HUES64 (cell line): ENCODE results near the gene TET3.

Experiments used
- H3K27ac ChIP-seq: 2 replicates; pipeline ENCODE4 v1.7.0; 2013; ENCODE audit warnings: low read depth, low read length, inconsistent platforms
- H3K27me3 ChIP-seq: 2 replicates; pipeline ENCODE4 v1.6.1; 2013; ENCODE audit warnings: mild to moderate bottlenecking, low read length; ENCODE audit not compliant: insufficient read depth
- H3K36me3 ChIP-seq: 2 replicates; pipeline ENCODE4 v1.6.1; 2013; ENCODE audit warnings: mild to moderate bottlenecking, low read length; ENCODE audit not compliant: insufficient read depth
- H3K4me1 ChIP-seq: 2 replicates; pipeline ENCODE4 v1.6.1; 2013; ENCODE audit warnings: mild to moderate bottlenecking, low read length, moderate library complexity; ENCODE audit not compliant: insufficient read depth
- H3K4me3 ChIP-seq: 2 replicates; pipeline ENCODE4 v1.5.1; 2013; ENCODE audit warnings: mild to moderate bottlenecking, low read length, moderate library complexity
- H3K9ac ChIP-seq: 2 replicates; pipeline ENCODE4 v1.6.1; 2013; ENCODE audit warnings: mild to moderate bottlenecking, low read depth, low read length
- H3K9me3 ChIP-seq: 2 replicates; pipeline ENCODE4 v1.6.1; 2013; ENCODE audit warnings: low read depth, low read length; ENCODE audit not compliant: insufficient read depth
- WGBS: fragments of 150-250, 120-280 bp; methylation state at CpG from one replicate; pipeline ENCODE4 v1.1.7; 2013; ENCODE audit warnings: missing lambda C conversion rate; 5-methylcytosine and 5-hydroxymethylcytosine counted together

TET3 gene

DNA sequence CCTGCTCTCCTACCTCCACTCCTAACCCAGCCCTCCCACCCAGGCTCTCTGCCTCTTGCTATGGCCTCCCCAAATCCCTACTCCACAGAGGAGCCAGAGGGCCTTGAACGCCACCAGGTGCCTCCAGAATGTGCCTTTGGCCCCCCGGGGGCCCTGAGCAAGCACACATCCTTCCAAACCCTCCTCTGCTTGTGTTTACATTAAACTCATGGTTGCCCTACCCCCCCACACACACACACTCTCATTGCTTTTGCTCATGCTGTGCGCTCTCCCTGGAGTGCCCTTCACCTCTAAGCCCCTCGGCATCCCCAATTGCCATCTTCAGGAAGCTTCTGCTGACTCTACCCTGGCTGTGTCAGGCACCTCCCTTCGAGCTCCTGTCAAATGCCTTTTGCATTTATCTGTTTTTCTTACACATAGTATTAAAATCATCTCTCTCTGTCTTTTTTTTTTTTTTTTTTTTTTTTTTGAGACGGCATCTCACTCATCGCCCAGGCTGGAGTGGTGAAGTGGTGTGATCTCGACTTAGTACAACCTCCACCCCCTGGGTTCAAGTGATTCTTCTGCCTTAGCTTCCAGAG is 16.3 kb upstream of the TET3 start:
- no peak overlapping the region for H3K4me3 ChIP-seq
- no peaks in the 10 kb centered on the region for H3K36me3 ChIP-seq
- no peaks in the 10 kb centered on the region for H3K4me1 ChIP-seq
- 84% methylated on average over 8 of the region's 8 CpGs for WGBS
- H3K9me3 ChIP-seq, result no peaks in the 10 kb centered on the region
- H3K27ac ChIP-seq, result no peak overlapping the region
- no peaks in the 10 kb centered on the region for H3K27me3 ChIP-seq
- no peak overlapping the region for H3K9ac ChIP-seq

DNA sequence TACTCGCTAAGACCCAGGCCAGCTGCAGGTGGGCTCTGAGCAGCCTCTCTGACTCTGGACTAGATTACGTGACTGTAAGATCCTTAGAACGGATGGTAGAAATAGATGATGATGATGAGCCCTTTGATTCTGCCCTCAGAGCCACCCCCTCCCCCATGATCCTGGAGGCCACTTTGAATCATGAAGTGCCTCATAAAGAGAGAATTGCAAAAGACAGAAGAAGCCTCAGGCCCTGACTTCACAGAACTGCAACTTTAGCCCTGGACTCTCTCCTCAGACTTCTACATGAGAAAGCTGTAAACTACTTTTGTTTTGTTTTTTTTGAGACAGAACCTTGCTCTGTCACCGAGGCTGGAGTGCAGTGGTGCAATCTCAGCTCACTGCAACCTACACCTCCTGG is 15.4 kb upstream of the TET3 start:
- Histone ChIP-seq H3K27me3 (no peaks in the 10 kb centered on the region), H3K4me1 (no peaks in the 10 kb centered on the region), H3K9ac (no peak overlapping the region), H3K4me3 (no peak overlapping the region), H3K36me3 (no peaks in the 10 kb centered on the region), H3K9me3 (no peaks in the 10 kb centered on the region), H3K27ac (no peak overlapping the region)
- WGBS, result 92% methylated on average over 4 of the region's 4 CpGs

DNA sequence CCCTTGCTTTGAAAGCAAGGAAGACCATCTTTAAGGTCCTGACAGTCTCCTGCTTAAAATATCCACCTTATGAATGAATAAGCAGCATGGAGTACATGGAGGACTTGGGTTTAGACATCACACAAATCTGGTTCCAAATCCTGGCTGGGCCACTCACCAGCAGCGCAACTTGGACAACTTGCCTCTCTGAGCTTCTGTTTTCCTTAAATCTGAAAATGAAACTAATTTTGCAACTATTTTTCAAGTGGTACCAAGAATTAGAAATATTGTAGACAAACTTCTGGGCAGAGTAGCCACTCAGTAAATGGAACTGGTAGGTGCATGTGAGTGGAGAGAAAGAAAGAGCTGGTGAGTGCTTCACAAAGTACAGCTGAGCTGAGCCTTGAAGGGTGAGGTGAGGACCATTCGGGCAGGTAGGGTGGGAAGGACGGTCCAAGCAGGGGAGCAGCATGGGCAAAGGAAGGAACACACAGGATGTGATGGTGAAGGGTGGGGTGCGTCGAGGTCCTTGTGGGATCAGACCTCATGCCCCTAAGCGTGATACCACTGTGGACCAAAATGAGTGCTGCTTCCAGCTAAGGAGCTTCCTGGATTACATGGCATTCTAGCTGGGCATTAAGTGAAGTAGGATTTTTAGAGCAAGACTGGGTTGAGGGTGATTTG is 14.4 kb upstream of the TET3 start:
- Histone ChIP-seq H3K9ac (no peak overlapping the region), H3K27ac (no peak overlapping the region), H3K4me1 (no peaks in the 10 kb centered on the region), H3K36me3 (no peaks in the 10 kb centered on the region), H3K4me3 (no peak overlapping the region), H3K9me3 (no peaks in the 10 kb centered on the region), H3K27me3 (no peaks in the 10 kb centered on the region)
- 92% methylated on average over 6 of the region's 6 CpGs for WGBS

DNA sequence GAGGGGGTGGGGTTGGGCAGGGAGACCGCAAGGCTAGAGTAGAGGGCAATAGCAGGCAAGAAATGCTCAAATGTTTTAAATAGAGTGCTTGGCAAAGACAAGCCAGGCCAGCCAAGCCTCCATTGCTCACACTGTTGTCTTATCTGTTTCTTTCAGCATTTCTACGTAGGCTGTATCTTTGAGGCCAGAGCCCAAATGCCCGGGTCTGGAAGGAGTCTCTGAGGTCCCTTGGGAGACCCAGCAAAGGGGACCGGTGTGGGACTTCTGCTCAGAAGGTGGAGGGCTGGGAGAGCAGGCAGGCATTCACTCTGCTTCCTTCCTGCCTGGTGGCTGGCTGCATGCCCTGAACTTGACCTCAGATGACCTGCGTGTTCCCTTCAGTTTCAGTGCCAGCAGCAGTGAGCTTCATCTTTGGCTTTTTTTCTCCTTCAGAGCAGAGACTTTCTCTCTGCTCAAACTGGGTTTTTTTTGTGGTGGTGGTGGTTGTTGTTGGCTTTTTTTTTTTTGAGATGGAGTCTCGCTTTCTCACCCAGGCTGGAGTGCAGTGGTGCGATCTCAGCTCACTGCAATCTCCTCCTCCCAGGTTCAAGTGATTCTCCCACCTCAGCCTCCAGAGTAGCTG is 13.7 kb upstream of the TET3 start:
- no peaks in the 10 kb centered on the region for H3K4me1 ChIP-seq

DNA sequence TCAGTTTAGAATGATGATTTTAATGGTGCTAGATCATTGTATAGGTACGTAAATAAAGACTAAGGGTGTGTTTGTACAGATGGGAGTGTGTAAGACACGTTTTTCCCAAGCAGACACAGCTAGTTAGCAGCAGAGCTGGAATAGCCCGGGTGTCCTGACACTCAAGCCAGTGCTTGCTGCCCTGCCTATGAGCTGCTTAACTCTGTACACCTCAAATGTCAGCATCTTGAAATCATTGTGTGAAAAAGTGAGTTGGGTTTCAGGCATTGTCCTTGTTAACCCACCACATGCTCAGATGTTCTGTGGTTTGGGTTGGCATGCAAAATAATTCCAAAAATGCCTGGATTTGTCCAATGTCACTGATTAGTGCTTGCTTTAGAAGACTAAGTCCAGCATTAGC is 13.0 kb upstream of the TET3 start:
- H3K4me1 ChIP-seq, result no peaks in the 10 kb centered on the region
- no peak overlapping the region for H3K27ac ChIP-seq
- H3K4me3 ChIP-seq, result no peak overlapping the region
- H3K9ac ChIP-seq, result no peak overlapping the region
- WGBS, result 84% methylated on average over 3 of the region's 3 CpGs
- no peaks in the 10 kb centered on the region for H3K36me3 ChIP-seq
- H3K9me3 ChIP-seq, result no peaks in the 10 kb centered on the region
- no peaks in the 10 kb centered on the region for H3K27me3 ChIP-seq

More for the DNA sequence above, 13.7 kb upstream of the TET3 start:
- no peaks in the 10 kb centered on the region for H3K27me3 ChIP-seq
- H3K36me3 ChIP-seq, result no peaks in the 10 kb centered on the region
- H3K4me3 ChIP-seq, result no peak overlapping the region
- WGBS, result 66% methylated on average over 7 of the region's 7 CpGs
- no peak overlapping the region for H3K27ac ChIP-seq
- no peaks in the 10 kb centered on the region for H3K9me3 ChIP-seq
- no peak overlapping the region for H3K9ac ChIP-seq

DNA sequence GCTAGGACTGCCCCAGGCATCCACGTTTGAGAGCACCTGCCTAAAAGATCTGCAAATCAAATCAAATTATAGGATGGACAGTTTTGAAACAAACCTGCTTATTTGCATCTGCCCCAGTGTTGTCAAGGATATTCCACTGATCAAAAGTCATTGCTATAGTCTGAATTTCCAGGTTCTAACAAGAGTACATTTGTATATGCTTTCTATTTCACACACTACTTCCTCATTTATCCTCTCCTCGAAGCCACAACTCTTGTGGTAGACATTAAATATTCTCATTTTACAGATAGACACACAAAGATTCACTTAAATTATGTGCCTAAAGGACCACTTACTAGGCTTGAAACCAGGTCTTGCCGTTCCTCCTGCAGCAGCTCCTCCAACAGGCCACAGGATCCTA is 11.9 kb upstream of the TET3 start:
- H3K27ac ChIP-seq, result no peak overlapping the region
- 83% methylated on average over 3 of the region's 3 CpGs for WGBS

DNA sequence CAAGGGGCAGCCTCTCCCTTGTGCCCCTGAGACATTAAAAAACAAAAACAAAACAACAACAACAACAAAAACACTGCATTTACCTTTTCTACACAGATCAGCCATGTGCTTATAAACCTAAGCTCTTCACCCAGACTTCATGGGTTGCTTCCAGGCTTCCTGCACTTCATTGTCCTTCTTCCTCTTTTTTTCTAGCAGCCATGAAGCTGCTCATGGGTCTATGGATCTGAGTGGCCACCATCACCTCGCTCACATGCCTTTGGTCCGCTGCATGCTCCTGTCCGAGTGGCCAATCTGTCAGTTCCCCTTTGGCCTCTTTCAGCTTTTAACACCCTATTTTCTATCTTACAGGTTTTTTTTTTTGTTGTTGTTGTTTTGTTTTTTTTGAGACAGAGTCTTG is 9.0 kb upstream of the TET3 start:
- H3K27me3 ChIP-seq, result peaks cover 31% of the 10 kb centered on the region

More for the DNA sequence above, 11.9 kb upstream of the TET3 start:
- Histone ChIP-seq H3K4me3 (no peak overlapping the region), H3K27me3 (peaks cover 8% of the 10 kb centered on the region; the same call in 1 of the 2 replicates), H3K9ac (no peak overlapping the region), H3K4me1 (no peaks in the 10 kb centered on the region), H3K9me3 (no peaks in the 10 kb centered on the region), H3K36me3 (no peaks in the 10 kb centered on the region)

DNA sequence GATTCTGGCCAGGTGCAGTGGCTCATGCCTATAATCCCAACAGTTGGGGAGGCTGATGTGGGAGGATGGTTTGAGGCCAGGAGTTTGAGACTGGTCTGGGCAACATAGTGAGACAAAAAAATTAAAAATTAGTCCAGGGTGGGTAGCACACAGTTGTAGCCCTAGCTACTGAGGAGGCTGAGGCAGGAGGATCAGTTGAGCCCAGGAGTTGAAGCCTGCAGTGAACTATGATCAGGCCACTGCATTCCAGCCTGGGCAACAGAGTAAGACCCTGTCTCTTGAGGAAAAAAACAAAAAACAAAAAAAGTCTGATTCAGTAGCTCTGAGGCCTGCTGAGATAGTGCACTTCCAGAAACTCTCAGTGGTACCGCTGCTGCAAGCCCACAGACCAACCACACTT is 7.9 kb upstream of the TET3 start:
- Histone ChIP-seq H3K36me3 (no peaks in the 10 kb centered on the region), H3K9ac (no peak overlapping the region), H3K27ac (no peak overlapping the region), H3K4me3 (no peak overlapping the region), H3K4me1 (peaks cover 13% of the 10 kb centered on the region; the same call in 1 of the 2 replicates), H3K27me3 (peaks cover 42% of the 10 kb centered on the region), H3K9me3 (no peaks in the 10 kb centered on the region)
- WGBS, result 95% methylated on average over 1 of the region's 1 CpG

More for the DNA sequence above, 9.0 kb upstream of the TET3 start:
- Histone ChIP-seq H3K9ac (no peak overlapping the region), H3K4me1 (peaks cover 7% of the 10 kb centered on the region; the same call in 1 of the 2 replicates), H3K9me3 (no peaks in the 10 kb centered on the region), H3K4me3 (no peak overlapping the region), H3K27ac (no peak overlapping the region), H3K36me3 (no peaks in the 10 kb centered on the region)
- 95% methylated on average over 3 of the region's 3 CpGs for WGBS

DNA sequence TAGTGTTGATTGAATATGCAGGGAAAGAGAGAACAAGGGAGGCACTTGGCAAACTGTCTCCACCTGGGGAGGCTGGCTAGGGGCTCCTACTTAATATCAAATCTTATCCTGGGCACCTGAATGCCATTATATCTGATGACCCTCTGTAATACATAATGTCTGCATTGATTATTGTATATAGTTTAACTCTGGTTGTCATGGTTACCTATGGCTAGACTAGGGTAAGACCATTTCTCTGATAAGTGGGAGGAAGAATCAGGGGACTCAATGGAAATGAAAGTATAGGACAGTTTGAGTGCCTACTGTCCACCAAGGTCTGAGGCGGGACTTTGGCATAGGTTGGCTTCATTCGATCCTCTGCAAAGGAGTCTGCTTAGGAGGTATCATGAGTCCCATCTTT is 7.2 kb upstream of the TET3 start:
- peaks cover 16% of the 10 kb centered on the region; the same call in 1 of the 2 replicates for H3K4me1 ChIP-seq
- H3K4me3 ChIP-seq, result no peak overlapping the region
- WGBS, result 98% methylated on average over 2 of the region's 2 CpGs
- no peak overlapping the region for H3K27ac ChIP-seq
- H3K36me3 ChIP-seq, result no peaks in the 10 kb centered on the region
- no peak overlapping the region for H3K9ac ChIP-seq
- no peaks in the 10 kb centered on the region for H3K9me3 ChIP-seq
- peaks cover 48% of the 10 kb centered on the region for H3K27me3 ChIP-seq

DNA sequence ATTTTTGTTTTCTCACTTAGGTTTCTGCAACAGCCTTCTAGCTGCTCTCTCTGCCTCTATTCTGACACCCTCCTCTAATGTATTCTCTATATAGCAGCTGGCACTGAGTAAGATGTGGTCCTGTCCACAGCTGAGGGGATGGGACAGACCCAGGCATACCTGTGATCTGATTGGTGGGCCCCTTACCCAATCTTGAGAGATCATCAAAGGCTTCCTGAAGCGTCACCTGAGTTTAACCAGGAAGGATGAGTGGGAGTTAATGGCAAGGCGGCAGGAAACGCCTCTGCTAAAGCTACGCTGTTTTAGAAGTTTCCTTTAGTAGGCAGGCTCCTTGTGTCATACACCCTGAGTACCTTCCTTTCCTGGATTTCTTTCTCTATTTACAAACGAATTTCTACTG is 5.7 kb upstream of the TET3 start:
- Histone ChIP-seq H3K36me3 (no peaks in the 10 kb centered on the region), H3K4me1 (peaks cover 24% of the 10 kb centered on the region), H3K9ac (no peak overlapping the region), H3K27me3 (peaks cover 64% of the 10 kb centered on the region), H3K9me3 (no peaks in the 10 kb centered on the region), H3K4me3 (no peak overlapping the region), H3K27ac (no peak overlapping the region)
- 59% methylated on average over 5 of the region's 5 CpGs for WGBS

DNA sequence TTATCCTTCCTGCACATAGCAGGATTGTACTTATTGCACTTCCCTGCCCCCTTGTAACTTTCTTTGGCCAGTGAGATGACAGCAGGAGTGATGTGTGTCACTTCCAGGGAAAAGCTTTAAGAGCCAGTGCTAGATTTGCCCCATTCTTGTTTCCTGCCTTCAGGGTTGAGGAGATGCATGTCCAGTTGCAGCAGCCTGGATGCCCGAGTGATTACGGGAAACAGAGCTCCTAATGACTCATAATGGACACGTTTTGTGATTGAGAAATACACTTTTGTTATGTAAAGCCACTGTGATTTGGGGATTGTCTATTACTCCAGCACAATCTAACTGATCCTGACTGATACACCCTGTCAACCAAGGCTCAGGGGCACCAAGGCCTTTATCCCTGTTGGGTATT is 5.0 kb upstream of the TET3 start:
- 56% methylated on average over 3 of the region's 3 CpGs for WGBS
- Histone ChIP-seq H3K9ac (no peak overlapping the region), H3K4me3 (no peak overlapping the region), H3K4me1 (peaks cover 24% of the 10 kb centered on the region), H3K27ac (no peak overlapping the region), H3K27me3 (peaks cover 69% of the 10 kb centered on the region), H3K9me3 (no peaks in the 10 kb centered on the region), H3K36me3 (no peaks in the 10 kb centered on the region)
